NCI-H146 (cell line): Measurements from ENCODE around the gene PSTPIP1.

ENCODE experiments used
- DNase-seq: peaks from one replicate; lab custom pipeline; 2025; lab: John Stamatoyannopoulos, UW

PSTPIP1 gene

DNA sequence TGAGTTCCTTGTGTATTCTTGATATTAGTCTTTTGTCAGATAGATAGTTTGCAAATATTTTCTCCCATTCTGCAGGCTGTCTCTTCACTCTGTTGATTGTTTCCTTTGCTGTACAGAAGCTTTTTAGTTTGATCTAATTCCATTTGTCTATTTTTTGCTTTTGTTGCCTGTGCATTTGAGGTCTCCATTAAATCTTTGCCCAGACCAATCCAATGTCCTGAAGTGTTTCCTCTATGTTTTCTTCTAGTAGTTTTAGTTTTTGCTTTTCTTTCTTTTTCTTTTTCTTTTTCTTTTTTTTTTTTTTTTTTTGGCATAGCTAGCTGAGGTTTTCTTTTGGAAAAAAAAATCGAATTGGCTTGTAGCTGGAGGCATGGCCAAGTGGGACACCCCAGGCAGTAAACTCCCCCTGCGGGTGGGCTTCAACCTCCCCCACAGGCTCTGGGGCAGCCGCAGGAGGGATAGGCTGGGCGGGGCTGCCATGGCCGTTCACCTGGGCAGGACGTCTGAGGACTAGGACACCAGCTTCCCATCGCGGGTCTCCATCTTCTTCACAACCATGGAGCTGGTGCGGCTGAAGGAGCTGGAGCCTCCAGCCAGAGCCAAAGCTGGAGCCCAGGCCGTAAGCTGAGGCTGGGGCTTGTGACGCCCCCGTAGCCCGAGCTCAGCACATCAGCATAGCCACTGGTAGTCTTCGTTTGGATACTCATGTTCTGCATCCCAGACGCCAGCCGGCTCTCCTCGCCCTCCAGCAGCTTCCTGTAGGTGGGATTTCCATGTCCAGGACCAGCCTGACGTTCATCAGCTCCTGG is 16.2 kb upstream of the PSTPIP1 start:
- no peak for DNase-seq

DNA sequence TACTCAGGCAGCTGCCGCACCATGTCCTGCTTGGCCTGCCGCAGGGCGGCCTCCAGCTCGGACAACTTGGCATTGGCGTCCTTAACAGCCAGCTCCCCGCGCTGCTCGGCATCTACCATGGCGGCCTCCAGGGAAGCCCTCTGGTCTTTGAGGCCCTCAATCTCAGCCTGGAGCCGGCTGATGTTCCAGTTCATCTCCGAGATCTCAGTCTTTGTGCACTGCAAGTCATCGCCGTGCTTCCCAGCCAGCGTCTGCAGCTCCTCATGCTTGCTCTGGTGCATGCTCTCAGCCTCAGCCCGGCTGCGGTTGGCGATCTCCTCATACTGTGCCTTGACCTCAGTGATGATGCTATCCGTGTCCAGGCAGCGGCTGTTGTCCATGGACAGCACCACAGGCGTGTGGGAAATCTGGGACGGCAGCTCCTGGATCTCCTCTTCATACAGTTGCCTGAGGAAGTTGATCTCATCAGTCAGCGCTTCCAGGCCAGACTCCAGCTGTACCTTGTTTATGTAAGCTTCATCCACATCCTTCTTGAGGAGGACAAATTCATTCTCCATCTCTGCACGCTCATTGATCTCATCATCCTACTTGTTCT is 15.5 kb upstream of the PSTPIP1 start:
- no peak for DNase-seq

DNA sequence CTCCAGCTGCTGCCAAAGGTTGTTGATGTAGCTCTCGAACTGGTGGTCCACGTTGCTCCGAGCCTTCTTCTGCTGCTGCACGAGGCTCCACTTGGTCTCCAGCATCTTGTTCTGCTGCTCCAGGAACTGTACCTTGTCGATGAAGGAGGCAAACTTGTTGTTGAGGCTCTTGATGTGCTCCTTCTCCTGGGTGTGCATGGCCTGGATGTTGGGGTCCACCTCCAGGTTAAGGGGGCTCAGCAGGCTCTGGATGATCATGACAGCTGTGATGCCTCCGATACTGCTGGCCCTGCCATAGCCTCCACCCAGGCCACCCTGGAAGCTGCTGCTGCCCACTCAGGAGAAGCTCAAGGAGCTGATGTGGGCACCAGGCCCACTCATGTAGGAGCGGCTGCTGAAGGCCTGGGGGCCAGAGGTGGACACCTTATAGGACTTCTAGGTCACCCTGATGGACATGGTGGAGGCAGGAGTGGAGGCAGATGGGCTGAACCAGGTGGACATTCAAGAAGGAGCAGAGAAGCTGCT is 14.9 kb upstream of the PSTPIP1 start:
- DNase-seq = no peak

DNA sequence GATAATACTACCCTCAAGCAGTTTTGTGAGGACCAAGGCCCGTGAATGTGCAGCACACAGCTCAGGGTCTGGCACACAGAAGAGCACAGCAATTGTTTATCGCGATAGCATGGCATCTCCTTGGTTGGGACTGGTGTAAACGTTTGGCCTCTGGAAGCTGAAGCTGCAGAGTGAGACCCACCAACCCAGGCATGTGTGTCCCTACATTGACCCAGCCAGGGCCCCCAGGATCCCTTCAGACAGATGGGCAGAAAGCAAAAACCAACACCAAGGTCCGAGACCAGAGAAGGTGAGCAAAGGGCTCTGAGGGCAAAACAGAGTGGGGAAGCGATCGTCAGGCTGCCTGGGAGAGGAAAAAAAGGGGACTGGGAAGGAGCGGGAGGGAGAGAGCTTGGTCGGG is 12.6 kb upstream of the PSTPIP1 start:
- DNase-seq = no peak

DNA sequence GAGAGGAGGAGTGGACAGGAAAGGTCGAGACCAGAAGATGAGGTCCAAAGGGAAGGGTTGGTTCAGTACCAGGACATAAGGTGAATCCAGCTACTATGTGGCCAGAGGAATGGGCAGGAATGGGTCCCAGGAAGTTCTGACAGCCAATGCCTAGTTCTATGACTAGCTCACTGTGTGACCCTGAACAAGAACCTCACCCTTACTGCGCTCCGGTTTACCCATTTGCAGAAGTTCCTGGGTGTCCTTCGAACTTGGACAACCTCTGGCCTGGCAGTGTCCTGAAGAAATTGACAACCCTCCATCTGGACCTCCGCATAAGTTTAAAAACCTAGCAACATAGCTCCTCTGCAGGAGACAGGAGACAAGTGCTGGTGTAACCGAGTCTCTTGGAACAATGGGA is 12.2 kb upstream of the PSTPIP1 start:
- DNase-seq = no peak

DNA sequence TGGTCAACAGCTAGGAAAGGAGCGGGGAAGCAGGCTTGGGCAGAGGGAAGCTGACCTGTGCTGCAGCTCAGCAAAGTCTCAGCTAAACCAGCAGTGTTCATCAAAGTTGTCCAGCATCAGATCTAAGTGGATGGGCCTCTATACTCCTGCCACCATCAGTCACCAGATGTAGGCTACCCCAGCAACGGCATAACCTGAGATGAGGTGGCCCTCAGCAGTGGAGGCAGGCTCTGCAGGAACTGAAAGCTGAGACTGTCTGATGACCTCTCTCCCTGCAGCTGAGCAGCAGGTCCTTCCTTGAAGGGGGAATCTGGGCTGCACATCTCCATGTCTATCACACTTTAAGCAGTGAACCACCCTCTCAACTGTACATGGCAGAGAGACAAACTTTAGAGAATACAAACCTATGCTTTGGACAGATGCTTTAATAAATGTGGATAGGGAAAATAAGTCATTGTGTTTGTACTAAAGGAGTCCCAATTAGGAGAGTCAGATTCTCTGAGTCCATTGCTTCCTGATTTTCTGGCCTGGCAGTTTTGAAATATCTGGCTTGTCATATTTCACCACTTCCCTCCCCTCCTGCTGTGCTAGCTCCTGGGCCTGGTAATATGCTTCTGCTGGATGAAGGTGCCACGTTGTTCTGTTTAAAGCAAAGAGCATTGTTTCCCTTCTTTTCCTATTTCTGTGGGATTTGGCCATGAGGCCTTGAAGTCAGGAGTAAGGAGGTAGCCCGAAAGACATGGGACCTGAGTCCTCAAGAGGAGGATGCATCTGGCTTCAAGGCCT is 11.1 kb upstream of the PSTPIP1 start:
- DNase-seq = no peak

DNA sequence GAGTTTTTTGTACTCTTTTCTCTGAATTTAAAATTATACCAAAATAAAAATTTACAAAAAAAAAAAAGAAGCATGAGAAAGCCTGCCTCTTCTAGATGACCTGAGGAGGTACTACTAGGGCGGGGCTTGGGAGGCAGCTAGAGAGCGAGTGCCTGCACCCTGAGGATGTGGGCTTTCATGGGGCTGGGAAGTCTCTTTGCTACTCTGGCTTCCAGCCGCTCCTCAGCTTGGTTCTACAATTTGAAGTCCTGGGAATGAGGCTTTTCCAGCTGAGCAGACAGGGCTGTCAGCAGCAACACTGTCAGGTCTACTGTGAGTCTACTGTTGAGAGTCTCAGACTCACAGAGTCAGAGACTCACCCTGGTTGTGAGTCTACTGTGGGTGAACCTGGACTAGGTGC is 8.2 kb upstream of the PSTPIP1 start:
- DNase-seq = no peak

DNA sequence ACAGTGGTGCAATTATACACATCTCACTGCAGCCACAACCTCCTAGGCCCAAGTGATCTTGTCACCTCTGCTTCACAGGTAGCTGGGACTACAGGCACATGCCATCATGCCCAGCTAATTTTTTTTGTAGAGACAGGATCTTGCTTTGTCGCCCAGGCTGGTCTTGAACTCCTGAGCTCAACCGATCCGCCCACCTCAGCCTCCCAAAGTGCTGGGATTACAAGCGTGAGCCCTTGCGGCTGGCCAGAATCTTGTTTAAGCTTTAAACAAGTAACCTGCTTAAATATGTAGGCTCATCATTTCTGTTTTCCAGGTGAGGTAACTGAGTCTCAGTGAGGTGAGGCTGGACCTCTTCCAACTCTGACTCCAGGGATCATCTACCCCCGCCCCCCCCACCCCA is 7.7 kb upstream of the PSTPIP1 start:
- no peak for DNase-seq

DNA sequence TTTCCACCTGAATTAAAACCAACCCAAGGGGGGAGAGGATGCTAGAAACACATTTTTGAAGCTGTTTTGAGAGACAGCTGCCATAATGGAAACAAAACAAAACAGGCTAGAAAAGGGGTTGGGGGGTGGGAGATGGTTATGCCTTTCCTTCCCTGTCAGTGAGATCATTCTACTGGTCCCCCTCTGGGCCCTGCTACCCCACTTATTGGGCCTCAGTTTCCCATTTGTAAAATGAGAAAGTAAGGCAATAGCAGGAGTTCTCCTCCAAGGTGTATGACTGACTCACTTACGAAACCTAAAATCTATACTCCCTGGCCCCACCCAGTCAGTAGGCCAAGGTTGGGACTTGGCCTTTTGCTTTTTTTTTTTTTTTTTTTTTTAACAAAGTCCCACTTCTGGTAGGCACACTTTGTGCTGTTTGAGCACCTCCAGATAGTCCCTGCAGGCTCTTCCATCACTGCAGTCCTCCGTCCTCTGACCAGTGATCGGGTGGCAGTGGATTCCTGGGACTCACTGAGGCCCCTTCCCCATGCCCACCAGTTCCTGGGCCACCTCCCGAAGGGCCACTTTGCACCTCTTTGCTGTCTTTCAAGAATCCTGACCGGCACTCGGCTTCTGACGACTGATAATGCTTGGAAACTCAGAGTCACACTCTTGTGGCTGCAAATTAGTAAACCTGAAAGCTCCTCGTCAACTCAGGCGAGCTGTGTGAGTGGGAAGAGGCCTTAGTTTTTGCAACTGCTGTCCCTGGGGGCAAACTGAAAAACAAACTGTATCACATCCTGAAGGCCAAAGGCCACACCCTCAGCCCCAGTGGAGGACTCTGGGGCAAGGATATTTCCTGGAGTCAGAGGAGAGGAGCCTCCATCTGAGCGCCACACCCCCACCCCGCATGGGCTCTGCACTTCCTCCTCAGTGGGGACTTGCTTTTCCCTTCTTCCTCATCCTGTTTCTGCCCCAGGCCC is 6.7 kb upstream of the PSTPIP1 start:
- no peak for DNase-seq

DNA sequence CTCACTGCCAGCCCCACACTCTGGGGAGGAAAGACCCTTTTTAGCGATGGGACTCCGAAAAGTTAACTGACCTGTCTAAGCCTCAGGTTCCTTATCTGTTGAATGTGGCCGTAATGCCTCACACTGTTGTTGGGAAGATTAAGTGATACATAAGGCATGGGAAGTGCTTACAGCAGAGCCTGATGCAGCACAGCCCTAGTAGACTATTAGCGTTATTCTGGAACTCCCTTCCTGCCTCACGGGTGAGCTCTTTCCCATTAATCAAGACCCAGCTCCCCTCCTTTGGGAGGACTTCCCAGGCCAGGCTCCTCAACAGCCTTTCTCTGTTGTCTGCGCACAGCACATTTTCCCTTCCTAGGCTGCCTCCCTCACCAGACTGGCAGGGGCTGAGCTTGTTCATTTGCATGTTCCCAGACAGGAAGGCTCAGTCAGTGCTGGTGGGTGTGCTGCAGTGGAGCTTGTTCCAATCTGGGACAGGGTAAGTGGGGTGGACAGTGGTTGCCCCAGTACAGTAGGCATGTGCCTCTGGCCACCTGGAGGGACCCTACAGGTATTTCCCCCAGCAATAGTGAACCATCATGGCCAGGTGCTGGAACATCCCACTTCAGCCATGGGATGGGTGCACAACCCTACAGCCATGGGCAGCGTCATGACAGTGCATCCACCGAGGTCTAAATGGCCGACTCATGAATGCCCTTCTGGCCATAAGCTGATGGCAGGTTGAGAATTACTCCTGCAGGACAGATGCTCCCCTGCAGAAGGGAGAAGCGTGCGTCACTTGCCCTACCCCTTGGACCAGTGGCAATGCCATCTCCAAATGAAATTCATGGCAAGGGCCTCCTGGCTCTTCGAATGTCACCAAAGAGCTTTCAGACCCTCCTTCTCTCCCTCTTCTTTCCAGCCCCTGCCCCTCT is 5.8 kb upstream of the PSTPIP1 start:
- no peak for DNase-seq

DNA sequence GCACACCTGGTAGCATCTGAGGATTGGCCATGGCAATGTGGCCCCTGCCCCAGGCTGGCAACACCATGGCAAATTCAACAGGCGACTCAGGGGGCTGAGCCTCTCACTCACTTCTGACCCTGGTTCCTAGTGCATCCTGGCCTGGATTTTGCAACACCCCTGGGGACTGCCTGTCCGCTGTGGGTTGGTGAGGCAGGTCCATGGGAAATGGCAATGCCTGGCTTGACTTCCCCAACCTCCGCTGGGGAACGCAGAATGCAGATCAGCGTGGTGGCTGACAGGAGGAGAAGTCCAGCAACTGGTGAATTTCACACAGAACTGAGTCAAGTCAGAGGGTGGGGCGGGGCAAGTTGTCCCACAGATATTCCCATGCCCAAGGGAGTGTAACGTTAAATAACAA is 3.9 kb upstream of the PSTPIP1 start:
- no peak for DNase-seq

DNA sequence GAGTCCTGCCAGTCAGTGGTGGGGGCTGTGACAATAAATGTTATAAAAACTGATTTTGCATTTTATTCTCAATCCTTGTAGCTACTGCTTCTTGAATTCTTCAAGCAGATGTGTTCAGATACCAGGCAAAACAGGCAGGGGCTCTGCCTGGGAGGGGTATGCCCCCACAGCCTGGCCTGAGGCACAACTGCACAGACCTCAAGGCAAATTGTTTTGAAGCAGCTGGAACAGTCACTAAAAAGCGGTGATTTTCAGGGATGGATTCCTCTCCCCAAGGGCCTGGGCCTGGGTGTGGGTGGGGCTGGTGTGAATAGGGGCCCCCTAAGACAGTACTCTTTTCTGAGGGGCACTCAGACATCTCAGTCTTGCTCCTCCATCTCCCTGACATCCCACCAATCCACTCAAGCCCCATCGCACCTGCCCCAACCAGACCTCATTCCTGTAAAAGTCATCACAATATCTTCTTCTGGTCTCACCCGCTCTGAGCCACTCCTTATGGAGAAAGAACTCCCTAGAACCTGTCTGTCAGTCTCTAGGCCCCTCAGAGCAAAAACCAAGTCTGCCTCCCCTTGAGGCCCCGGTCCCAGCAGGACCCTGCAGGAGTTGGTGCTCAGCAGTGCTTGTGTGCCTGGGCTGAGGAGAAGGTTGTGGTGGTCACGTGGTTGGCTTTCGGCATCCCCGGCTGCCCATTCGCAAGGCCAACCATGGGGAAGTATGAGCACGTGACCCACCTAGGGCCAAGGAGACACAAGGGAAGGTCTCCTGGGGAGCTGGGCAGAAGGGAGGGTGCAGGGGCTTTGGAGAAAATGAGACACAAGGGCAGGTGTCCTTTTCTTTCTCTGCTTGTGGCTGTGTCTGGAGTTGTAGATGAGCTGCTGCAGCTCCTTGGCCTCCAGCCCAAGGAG is 2.9 kb upstream of the PSTPIP1 start:
- no peak for DNase-seq

DNA sequence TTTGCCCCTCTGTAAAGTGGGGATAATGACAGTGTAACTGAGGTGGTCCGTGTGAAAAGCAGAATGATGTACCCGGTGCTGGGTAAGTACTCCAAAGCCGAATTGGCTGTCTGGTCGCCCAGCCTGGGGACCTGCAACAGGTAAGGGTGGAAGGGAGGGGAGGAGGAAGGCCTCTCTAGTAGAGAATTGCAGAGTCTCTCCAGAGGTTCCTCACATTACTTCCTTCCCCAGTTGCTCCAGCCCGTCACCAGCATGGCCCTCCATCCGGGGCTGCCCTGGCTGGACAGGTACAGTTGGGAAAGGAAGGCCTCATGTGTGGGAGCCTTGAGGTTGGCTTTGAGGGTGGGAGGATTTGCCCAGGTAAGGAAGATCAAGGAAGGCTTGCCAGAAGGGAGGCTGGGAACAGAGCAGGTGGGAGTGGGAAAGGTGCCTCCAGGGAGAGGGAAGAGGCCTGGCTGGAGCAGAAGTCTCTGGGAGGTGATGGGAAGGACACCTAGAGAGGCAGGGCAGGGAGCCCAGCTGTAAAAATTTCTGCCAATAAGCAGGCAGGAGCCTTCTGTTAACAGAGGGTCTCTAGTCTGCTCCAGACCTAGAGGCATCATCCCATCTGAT is 1.7 kb upstream of the PSTPIP1 start:
- no peak for DNase-seq

DNA sequence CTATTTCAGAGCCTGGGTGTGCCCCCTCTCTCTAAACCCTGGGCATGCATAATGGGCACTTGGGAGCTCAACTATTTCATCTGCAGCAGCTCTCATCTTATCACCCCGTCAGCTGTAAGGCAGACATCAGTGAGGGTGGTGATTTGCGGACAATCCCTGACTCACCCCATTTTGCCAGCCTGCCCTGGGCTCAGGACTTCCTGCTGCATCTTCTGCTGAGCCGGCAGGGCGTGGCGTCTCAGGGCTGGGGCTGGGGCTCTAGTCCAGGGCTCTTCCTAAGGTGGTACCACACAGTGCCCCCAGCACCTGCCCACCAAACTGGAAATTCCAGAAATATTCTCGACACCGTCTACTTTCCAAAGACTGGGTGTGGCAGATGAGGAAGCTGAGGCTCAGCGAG is 925 bp upstream of the PSTPIP1 start:
- DNase-seq = no peak

DNA sequence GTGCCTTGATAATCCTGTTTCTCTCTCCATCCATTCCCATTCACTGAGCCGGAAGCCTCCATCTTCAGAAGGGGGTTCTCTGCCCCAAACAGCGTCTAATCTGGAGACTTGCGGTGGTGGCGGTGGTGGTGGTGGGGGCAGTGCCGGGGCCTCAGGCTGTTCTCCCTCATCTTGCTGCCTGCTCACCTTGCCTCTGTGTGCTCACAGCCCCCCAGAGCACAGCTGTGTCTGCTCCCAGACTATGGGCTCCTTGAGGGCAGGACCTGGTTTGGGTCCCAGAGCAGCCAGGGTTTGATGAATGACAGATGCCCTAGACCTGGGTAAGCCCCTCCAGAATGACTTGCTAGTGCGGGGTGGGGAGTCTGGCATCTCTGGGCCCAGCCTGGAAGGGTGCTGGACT is 430 bp upstream of the PSTPIP1 start:
- no peak for DNase-seq

DNA sequence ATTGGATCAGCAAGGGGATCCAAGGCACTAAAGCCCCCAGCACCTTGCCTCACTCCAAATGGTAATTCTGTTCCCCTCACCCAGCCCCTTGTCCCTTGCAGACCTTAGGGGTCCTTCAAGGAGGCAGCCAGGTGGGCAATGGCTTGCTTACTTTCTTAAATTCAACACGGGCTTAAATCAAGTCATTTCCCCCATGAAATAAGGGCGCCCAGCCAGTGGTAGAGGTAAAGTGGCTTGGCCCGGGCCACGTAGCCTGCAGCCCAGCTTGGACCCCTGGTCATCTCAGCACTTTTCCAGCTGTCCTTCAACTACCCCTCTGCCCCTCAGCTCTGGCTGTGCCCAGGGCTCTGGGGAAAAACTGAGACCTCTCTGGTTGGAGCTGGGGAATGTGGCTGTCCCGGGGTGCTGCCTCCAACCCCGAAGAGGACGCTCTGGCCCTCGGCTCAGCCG is 1.2 kb downstream of the PSTPIP1 start:
- no peak for DNase-seq

DNA sequence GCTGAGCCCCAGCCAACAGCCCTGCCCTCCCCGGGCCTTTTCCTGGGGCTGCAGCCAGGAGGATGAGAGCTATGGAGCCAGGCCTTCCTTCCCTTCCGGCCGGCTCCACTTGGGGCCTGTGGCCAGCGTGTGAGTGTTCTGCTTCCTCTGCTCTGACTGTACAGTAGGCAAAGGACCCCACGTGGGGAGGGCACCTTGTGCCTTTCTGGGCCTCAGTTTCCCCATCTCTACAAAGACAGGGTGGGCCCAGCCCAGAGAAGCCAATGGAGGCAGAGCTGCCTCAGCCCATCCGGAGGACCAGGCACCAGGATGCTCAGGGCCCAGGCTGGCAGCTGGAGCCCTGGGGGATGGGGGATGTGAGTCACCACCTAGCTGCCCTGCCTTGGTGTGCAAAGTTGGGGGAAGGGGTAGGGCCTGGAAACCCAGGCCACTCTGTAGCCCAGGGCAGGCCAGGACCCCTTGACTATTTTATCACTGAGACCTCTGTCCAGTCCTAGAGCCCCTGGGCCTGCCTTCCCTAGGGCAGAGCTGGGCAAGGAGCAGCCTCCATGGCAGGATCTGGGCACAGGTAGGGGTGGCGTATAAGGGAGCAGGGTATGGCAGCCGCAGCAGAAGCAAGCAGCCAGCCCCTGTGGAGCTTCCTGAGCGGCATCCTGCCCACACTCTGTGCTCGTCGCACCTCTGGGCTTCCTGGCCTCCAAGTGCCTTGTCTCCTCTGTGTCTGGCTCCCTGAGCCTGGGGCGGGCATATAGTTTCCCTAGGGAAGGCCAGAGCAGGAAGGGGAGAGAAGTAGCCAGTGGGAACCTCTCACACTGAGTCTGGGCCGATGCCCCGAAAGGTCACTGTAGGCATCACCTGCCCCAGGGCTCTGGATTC is 1.8 kb downstream of the PSTPIP1 start:
- no peak for DNase-seq

DNA sequence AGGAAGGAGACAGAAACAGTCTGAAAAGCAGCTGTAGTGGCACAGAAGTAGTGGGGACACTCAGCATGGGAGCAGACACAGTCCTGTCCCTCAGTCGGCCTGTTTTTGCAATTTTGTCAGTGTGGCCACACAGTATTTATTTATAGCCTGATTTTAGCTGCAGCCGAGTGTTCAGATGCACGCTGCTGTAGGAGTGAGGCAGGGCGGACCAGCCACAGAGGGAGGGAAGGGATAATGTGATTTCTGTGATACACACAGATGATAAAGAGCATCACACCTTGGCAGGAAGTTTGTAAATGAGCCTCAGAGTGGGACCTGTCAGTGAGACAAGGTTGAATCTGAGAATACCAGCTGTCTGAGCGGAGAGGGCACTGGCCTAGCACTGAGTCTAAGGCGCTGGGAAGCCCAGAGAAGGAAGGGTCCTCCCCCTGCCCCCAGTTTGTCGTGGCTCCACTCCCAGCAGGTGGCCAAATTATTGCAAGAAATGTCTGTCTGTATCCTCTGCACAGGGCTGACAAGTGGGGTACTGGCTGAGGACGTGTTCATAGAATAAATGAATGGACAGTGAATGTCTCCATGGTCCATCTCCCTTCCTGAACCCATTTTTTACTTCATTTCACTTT is 3.8 kb downstream of the PSTPIP1 start:
- DNase-seq = no peak
